ENCODE results near the gene GOLPH3.

The GOLPH3 gene

DNA sequence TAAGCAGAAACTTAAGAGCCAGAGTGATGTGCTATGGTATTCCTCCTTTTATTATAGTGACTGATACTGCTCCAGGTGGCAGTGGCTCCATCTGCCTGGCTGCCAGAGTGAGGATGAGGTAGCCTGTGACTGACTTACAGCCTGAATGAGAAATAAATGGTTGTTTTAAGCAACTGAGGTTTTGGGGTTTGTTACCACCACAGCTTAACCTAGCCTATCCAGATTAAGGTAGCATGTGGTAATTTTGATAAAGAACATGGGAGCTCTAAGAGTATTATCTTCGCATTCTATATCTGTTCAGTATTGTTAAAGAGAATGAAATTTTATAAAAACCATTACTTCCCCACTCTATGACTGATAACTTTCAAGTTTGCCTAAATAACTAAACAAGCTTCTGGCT lies 39.0 kb downstream of the GOLPH3 start:
- H3K9me3 ChIP-seq (ENCODE audit: insufficient read depth, low read depth, low read length) = no peaks in the 10 kb centered on the region
- H3K4me3 ChIP-seq (ENCODE audit: low read length, poor library complexity, severe bottlenecking) = no peak overlapping the region
- peaks cover 7% of the 10 kb centered on the region for H4K20me1 ChIP-seq (ENCODE audit: insufficient read depth, low read length, poor library complexity, severe bottlenecking)
- no peaks in the 10 kb centered on the region for H3F3A ChIP-seq (ENCODE audit: low read depth)
- TF ChIP-seq, protein P1, sequence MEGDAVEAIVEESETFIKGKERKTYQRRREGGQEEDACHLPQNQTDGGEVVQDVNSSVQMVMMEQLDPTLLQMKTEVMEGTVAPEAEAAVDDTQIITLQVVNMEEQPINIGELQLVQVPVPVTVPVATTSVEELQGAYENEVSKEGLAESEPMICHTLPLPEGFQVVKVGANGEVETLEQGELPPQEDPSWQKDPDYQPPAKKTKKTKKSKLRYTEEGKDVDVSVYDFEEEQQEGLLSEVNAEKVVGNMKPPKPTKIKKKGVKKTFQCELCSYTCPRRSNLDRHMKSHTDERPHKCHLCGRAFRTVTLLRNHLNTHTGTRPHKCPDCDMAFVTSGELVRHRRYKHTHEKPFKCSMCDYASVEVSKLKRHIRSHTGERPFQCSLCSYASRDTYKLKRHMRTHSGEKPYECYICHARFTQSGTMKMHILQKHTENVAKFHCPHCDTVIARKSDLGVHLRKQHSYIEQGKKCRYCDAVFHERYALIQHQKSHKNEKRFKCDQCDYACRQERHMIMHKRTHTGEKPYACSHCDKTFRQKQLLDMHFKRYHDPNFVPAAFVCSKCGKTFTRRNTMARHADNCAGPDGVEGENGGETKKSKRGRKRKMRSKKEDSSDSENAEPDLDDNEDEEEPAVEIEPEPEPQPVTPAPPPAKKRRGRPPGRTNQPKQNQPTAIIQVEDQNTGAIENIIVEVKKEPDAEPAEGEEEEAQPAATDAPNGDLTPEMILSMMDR (conservative IDR thresholded peaks at IDR 0.05; ENCODE audit: low read length) = no peak
- no peak for TF ChIP-seq EZH2phosphoT487 (IDR thresholded peaks at IDR 0.05; ENCODE audit: borderline replicate concordance)
- H3K36me3 ChIP-seq (ENCODE audit: insufficient read depth, low read length) = peaks cover 36% of the 10 kb centered on the region
- H2AFZ ChIP-seq (ENCODE audit: low read length) = no peak overlapping the region
- H3K79me2 ChIP-seq (ENCODE audit: insufficient read depth, low read length) = peaks cover 29% of the 10 kb centered on the region
- H3K27me3 ChIP-seq (ENCODE audit: insufficient read depth, low read length, poor library complexity, severe bottlenecking) = no peaks in the 10 kb centered on the region
- H3K4me1 ChIP-seq (ENCODE audit: insufficient read depth, low read length, poor library complexity, severe bottlenecking) = no peaks in the 10 kb centered on the region
- H3K9ac ChIP-seq (ENCODE audit: low read depth, low read length, poor library complexity, severe bottlenecking) = no peak overlapping the region
- H3K4me2 ChIP-seq (ENCODE audit: low read depth, low read length, poor library complexity, severe bottlenecking) = no peak overlapping the region
- no peaks in the 10 kb centered on the region for H3K9me2 ChIP-seq (replicated peaks; ENCODE audit: low read depth, low read length)

DNA sequence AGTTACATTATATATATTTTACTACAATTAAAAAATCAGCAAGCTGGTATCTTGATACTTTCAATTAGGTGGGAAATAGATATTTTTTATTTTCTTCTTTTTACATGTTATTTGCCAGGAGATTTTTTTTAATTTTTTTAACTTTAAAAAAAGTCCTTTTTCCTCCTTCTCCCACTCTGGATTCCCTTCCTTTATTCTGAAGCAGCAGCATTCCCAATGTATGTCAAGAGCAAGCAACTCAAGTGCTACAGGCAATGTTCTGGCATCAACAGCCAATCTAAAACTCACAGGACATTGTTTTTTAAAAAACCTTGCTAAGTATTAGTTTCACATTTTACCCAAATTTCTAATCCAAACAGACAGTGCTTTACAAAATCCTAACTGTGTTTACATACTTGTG lies 41.4 kb downstream of the GOLPH3 start:
- Histone ChIP-seq H2AFZ (ENCODE audit: low read length) (no peak overlapping the region), H3K36me3 (ENCODE audit: insufficient read depth, low read length) (peaks cover 52% of the 10 kb centered on the region), H4K20me1 (ENCODE audit: insufficient read depth, low read length, poor library complexity, severe bottlenecking) (peaks cover 6% of the 10 kb centered on the region), H3K4me3 (ENCODE audit: low read length, poor library complexity, severe bottlenecking) (no peak overlapping the region), H3K9me3 (ENCODE audit: insufficient read depth, low read depth, low read length) (no peaks in the 10 kb centered on the region), H3K27me3 (ENCODE audit: insufficient read depth, low read length, poor library complexity, severe bottlenecking) (no peaks in the 10 kb centered on the region), H3K4me1 (ENCODE audit: insufficient read depth, low read length, poor library complexity, severe bottlenecking) (no peaks in the 10 kb centered on the region), H3K9ac (ENCODE audit: low read depth, low read length, poor library complexity, severe bottlenecking) (no peak overlapping the region), H3K4me2 (ENCODE audit: low read depth, low read length, poor library complexity, severe bottlenecking) (no peak overlapping the region), H3K79me2 (ENCODE audit: insufficient read depth, low read length) (peaks cover 27% of the 10 kb centered on the region), H3F3A (ENCODE audit: low read depth) (no peaks in the 10 kb centered on the region), H3K9me2 (replicated peaks; ENCODE audit: low read depth, low read length) (no peaks in the 10 kb centered on the region)
- no peak for TF ChIP-seq EZH2phosphoT487 (IDR thresholded peaks at IDR 0.05; ENCODE audit: borderline replicate concordance)
- TF ChIP-seq, protein P1 (conservative IDR thresholded peaks at IDR 0.05; ENCODE audit: low read length) = no peak

DNA sequence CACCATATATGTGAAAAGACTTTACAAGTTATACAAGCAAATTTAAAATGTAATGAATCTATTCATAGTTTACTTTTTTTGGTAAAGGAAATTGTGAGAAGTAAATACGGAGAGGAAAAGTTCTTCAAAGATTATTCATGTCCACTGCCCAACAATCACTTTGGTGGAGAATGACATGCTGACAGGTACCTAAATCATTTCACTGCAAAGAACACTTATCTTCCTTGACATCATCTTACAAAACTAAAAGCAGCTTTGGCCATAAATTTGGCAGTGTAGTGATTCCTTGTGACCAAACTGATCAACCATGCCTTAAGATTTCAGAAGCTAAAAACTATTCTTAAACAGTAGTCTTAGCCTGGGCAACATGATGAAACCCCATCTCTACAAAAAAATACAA lies 42.5 kb downstream of the GOLPH3 start:
- Histone ChIP-seq H3K4me2 (ENCODE audit: low read depth, low read length, poor library complexity, severe bottlenecking) (no peak overlapping the region), H3K36me3 (ENCODE audit: insufficient read depth, low read length) (peaks cover 59% of the 10 kb centered on the region), H3K9me2 (replicated peaks; ENCODE audit: low read depth, low read length) (no peaks in the 10 kb centered on the region), H3K4me1 (ENCODE audit: insufficient read depth, low read length, poor library complexity, severe bottlenecking) (no peaks in the 10 kb centered on the region), H3K9me3 (ENCODE audit: insufficient read depth, low read depth, low read length) (no peaks in the 10 kb centered on the region), H3K4me3 (ENCODE audit: low read length, poor library complexity, severe bottlenecking) (no peak overlapping the region), H3K79me2 (ENCODE audit: insufficient read depth, low read length) (peaks cover 29% of the 10 kb centered on the region), H3F3A (ENCODE audit: low read depth) (no peaks in the 10 kb centered on the region), H3K27me3 (ENCODE audit: insufficient read depth, low read length, poor library complexity, severe bottlenecking) (no peaks in the 10 kb centered on the region), H3K9ac (ENCODE audit: low read depth, low read length, poor library complexity, severe bottlenecking) (no peak overlapping the region), H4K20me1 (ENCODE audit: insufficient read depth, low read length, poor library complexity, severe bottlenecking) (peaks cover 11% of the 10 kb centered on the region), H2AFZ (ENCODE audit: low read length) (no peak overlapping the region)
- TF ChIP-seq EZH2phosphoT487 (IDR thresholded peaks at IDR 0.05; ENCODE audit: borderline replicate concordance) = no peak
- TF ChIP-seq, protein P1 (conservative IDR thresholded peaks at IDR 0.05; ENCODE audit: low read length) = no peak

All from Loucy (cell line).